K562 (cell line): ENCODE data around the gene PPP1R14C. TPM values are rescaled to one million over a fixed set of nuclear protein-coding genes. Genes with fewer than 3 reads are reported as not detected.

Experiments
- BRD9 ChIP-seq: fragments of 450-650 bp; IDR thresholded peaks from 2 replicates; pipeline ENCODE4 v1.6.1; 2018; ENCODE audit warnings: low read depth; ENCODE audit not compliant: partially characterized antibody
- FOXK2 ChIP-seq, 2 experiments: fragments of 450-650 bp; IDR thresholded peaks in 1 of 2; conservative IDR thresholded peaks in 1 of 2; 2 replicates each; pipeline ENCODE4 v1.6.1; 2016; ENCODE audit warnings: low read depth in 2 of 2, mild to moderate bottlenecking in 1 of 2
- GATA2 ChIP-seq: sonication (generic); formaldehyde crosslinking; IDR thresholded peaks from 2 replicates; pipeline ENCODE4 v1.4.0; 2020; ENCODE audit warnings: mild to moderate bottlenecking, missing genetic modification reagents
- HDAC8 ChIP-seq: fragments of 450-650 bp; IDR thresholded peaks from 2 replicates; pipeline ENCODE4 v1.6.1; 2016; ENCODE audit warnings: mild to moderate bottlenecking, missing genetic modification characterization, moderate library complexity, missing compliant biosample characterization
- MEF2A ChIP-seq: IDR thresholded peaks from 2 replicates; pipeline ENCODE4 v1.6.1; 2011; ENCODE audit warnings: low read depth, mild to moderate bottlenecking, low read length, moderate library complexity; ENCODE audit not compliant: control insufficient read depth
- RB1 ChIP-seq: fragments of 450-650 bp; IDR thresholded peaks from 2 replicates; pipeline ENCODE4 v1.6.1; 2017; ENCODE audit warnings: low read depth, mild to moderate bottlenecking
- RBFOX2 ChIP-seq: fragments of 200-400 bp; formaldehyde crosslinking; IDR thresholded peaks from 2 replicates; pipeline ENCODE4 v1.6.1; 2017; ENCODE audit warnings: low read depth, mild to moderate bottlenecking, low read length, moderate library complexity
- TAF9B ChIP-seq: fragments of 450-650 bp; IDR thresholded peaks from 2 replicates; pipeline ENCODE4 v1.6.1; 2018; ENCODE audit warnings: mild to moderate bottlenecking; ENCODE audit not compliant: partially characterized antibody
- ZNF583 ChIP-seq: fragments of 250-450 bp; sonication (Bioruptor Pico); IDR thresholded peaks from 2 replicates; pipeline ENCODE4 v1.4.0; 2020
- polyA plus RNA-seq, 8 experiments: library from polyadenylated mRNA; depleted of rRNA in 4 of 8; stranded (reverse) in 5 of 8; unstranded in 3 of 8; fragments of >200 nt; fragmentation: Nextera tagmentation in 2 of 8; fragmentation: Illumina TruSeq in 1 of 8; extraction: Ambion mirVana in 2 of 8; extraction: Trizol in 1 of 8; gene quantifications; 2 replicates each; pipeline versions ENCODE4 v1.2.1 to v1.2.3, GENCODE V29; 2011 to 2014; ENCODE audit warnings: inconsistent platforms in 1 of 8, missing spikeins in 1 of 8
- total RNA-seq, 7 experiments: library from RNA; depleted of rRNA in 6 of 7; stranded (reverse); fragments of >200 nt in 6 of 7; fragmentation: Illumina TruSeq in 2 of 7; extraction: Trizol in 2 of 7; gene quantifications; 2 replicates each; pipeline versions ENCODE4 v1.2.1 to v1.2.3, GENCODE V29; 2011 to 2021; ENCODE audit warnings: low replicate concordance in 1 of 7
- TF ChIP-seq, protein P1 (sequence below): fragments of 450-650 bp; IDR thresholded peaks from one replicate; pipeline ENCODE4 v1.6.1; 2018; ENCODE audit warnings: mild to moderate bottlenecking, moderate library complexity; ENCODE audit not compliant: partially characterized antibody
- TF ChIP-seq, protein P2 (sequence below): fragments of 250-450 bp; sonication (Bioruptor Pico); IDR thresholded peaks from 2 replicates; pipeline ENCODE4 v1.9.0; 2021; ENCODE audit warnings: mild to moderate bottlenecking
- TF ChIP-seq, protein P3 (sequence below): fragments of 250-450 bp; sonication (Bioruptor Pico); IDR thresholded peaks from 2 replicates; pipeline ENCODE4 v1.4.0; 2020; ENCODE audit warnings: mild to moderate bottlenecking
- TF ChIP-seq, protein P4 (sequence below): fragments of 250-450 bp; sonication (Bioruptor Pico); IDR thresholded peaks from 2 replicates; pipeline ENCODE4 v1.4.0; 2020
- TF ChIP-seq, protein P5 (sequence below), 2 experiments: fragments of 450-650 bp in 1 of 2; IDR thresholded peaks; 2 replicates each; pipeline ENCODE4 v1.6.1; 2011 to 2017; ENCODE audit warnings: low read depth in 2 of 2, antibody characterized with exemption in 1 of 2, borderline replicate concordance in 1 of 2, low read length in 1 of 2, mild to moderate bottlenecking in 1 of 2, mixed read lengths in 1 of 2; ENCODE audit not compliant: control insufficient read depth in 1 of 2

Gene PPP1R14C
- total and polyA plus RNA-seq, 9 of the 15 experiments (the other 6 are each of a cell fraction or from before 2014, with no cell fraction given), result 4.5 to 16.6 (median 11.9) TPM

DNA sequence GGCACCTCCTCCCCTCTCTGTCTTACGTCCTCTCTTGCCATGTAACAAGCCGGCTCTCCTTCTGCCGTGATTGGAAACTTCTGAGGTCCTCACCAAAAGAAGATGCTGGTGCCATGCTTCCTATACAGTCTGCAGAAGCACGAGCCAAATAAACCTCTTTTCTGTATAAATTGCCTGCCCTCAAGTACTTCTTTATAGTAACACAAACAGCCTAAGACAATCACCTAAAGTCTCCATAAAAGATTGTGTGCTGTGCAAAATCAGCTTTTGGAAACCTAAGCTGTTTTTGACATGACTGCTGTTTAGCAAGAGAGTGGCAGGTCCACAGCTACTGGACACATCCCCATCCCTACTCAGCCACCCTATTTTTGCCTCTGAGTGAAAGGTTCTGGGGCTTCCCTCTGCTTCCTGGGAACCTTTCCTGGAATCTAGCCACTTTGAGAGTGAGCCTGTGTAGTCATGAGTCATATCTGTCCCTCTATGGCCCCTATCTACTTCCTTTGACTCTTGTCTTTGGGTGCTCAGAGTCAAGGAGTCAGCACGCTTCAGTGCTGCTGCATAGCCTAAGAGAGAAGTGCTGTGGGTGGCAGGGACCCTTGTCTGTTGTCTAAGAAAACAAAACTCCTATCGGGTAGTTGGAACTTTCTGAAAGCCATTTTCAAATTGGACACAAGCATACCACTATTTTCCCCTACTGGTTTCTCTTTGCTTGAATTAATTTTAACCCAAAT, 110.0 kb downstream of the PPP1R14C start (continued):
- TF ChIP-seq, protein P1, sequence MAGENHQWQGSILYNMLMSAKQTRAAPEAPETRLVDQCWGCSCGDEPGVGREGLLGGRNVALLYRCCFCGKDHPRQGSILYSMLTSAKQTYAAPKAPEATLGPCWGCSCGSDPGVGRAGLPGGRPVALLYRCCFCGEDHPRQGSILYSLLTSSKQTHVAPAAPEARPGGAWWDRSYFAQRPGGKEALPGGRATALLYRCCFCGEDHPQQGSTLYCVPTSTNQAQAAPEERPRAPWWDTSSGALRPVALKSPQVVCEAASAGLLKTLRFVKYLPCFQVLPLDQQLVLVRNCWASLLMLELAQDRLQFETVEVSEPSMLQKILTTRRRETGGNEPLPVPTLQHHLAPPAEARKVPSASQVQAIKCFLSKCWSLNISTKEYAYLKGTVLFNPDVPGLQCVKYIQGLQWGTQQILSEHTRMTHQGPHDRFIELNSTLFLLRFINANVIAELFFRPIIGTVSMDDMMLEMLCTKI, result no peak
- TF ChIP-seq, protein P2, sequence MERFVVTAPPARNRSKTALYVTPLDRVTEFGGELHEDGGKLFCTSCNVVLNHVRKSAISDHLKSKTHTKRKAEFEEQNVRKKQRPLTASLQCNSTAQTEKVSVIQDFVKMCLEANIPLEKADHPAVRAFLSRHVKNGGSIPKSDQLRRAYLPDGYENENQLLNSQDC, result no peak
- no peak for TF ChIP-seq HDAC8
- TF ChIP-seq, protein P3, sequence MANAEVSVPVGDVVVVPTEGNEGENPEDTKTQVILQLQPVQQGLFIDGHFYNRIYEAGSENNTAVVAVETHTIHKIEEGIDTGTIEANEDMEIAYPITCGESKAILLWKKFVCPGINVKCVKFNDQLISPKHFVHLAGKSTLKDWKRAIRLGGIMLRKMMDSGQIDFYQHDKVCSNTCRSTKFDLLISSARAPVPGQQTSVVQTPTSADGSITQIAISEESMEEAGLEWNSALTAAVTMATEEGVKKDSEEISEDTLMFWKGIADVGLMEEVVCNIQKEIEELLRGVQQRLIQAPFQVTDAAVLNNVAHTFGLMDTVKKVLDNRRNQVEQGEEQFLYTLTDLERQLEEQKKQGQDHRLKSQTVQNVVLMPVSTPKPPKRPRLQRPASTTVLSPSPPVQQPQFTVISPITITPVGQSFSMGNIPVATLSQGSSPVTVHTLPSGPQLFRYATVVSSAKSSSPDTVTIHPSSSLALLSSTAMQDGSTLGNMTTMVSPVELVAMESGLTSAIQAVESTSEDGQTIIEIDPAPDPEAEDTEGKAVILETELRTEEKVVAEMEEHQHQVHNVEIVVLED, result no peak
- TF ChIP-seq TAF9B, result no peak
- TF ChIP-seq, protein P4, sequence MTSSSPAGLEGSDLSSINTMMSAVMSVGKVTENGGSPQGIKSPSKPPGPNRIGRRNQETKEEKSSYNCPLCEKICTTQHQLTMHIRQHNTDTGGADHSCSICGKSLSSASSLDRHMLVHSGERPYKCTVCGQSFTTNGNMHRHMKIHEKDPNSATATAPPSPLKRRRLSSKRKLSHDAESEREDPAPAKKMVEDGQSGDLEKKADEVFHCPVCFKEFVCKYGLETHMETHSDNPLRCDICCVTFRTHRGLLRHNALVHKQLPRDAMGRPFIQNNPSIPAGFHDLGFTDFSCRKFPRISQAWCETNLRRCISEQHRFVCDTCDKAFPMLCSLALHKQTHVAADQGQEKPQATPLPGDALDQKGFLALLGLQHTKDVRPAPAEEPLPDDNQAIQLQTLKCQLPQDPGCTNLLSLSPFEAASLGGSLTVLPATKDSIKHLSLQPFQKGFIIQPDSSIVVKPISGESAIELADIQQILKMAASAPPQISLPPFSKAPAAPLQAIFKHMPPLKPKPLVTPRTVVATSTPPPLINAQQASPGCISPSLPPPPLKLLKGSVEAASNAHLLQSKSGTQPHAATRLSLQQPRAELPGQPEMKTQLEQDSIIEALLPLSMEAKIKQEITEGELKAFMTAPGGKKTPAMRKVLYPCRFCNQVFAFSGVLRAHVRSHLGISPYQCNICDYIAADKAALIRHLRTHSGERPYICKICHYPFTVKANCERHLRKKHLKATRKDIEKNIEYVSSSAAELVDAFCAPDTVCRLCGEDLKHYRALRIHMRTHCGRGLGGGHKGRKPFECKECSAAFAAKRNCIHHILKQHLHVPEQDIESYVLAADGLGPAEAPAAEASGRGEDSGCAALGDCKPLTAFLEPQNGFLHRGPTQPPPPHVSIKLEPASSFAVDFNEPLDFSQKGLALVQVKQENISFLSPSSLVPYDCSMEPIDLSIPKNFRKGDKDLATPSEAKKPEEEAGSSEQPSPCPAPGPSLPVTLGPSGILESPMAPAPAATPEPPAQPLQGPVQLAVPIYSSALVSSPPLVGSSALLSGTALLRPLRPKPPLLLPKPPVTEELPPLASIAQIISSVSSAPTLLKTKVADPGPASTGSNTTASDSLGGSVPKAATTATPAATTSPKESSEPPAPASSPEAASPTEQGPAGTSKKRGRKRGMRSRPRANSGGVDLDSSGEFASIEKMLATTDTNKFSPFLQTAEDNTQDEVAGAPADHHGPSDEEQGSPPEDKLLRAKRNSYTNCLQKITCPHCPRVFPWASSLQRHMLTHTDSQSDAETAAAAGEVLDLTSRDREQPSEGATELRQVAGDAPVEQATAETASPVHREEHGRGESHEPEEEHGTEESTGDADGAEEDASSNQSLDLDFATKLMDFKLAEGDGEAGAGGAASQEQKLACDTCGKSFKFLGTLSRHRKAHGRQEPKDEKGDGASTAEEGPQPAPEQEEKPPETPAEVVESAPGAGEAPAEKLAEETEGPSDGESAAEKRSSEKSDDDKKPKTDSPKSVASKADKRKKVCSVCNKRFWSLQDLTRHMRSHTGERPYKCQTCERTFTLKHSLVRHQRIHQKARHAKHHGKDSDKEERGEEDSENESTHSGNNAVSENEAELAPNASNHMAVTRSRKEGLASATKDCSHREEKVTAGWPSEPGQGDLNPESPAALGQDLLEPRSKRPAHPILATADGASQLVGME (CRISPR knock-in tag), result 0 out of 2 replicates have a peak, but pooled peaks have one; percentile 17
- TF ChIP-seq, protein P5, sequence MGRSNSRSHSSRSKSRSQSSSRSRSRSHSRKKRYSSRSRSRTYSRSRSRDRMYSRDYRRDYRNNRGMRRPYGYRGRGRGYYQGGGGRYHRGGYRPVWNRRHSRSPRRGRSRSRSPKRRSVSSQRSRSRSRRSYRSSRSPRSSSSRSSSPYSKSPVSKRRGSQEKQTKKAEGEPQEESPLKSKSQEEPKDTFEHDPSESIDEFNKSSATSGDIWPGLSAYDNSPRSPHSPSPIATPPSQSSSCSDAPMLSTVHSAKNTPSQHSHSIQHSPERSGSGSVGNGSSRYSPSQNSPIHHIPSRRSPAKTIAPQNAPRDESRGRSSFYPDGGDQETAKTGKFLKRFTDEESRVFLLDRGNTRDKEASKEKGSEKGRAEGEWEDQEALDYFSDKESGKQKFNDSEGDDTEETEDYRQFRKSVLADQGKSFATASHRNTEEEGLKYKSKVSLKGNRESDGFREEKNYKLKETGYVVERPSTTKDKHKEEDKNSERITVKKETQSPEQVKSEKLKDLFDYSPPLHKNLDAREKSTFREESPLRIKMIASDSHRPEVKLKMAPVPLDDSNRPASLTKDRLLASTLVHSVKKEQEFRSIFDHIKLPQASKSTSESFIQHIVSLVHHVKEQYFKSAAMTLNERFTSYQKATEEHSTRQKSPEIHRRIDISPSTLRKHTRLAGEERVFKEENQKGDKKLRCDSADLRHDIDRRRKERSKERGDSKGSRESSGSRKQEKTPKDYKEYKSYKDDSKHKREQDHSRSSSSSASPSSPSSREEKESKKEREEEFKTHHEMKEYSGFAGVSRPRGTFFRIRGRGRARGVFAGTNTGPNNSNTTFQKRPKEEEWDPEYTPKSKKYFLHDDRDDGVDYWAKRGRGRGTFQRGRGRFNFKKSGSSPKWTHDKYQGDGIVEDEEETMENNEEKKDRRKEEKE (IDR thresholded peaks at IDR 0.05; ENCODE audit: borderline replicate concordance in 1 of 2, control insufficient read depth in 1 of 2, low read depth in 2 of 2, low read length in 1 of 2), result no peak
- TF ChIP-seq ZNF583 (CRISPR knock-in tag), result no peak
- no peak for TF ChIP-seq FOXK2 (conservative IDR thresholded peaks at IDR 0.05 in 1 of 2, IDR thresholded peaks at IDR 0.05 in 1 of 2; ENCODE audit: low read depth in 2 of 2)
- no peak for TF ChIP-seq RB1
- peak; percentile 17 for TF ChIP-seq BRD9
- TF ChIP-seq MEF2A, result no peak
- no peak for TF ChIP-seq RBFOX2
- TF ChIP-seq GATA2 (CRISPR knock-in tag), result no peak
